SH-SY5Y (cell line): Measurements from ENCODE around the gene CADM3.

Experiments
- GATA2 ChIP-seq: IDR thresholded peaks from 2 replicates; pipeline ENCODE4 v1.6.1; 2011; ENCODE audit warnings: mild to moderate bottlenecking, low read depth, low read length
- GATA3 ChIP-seq: IDR thresholded peaks from 2 replicates; pipeline ENCODE4 v1.6.1; 2011; ENCODE audit warnings: low read depth, mild to moderate bottlenecking, low read length, moderate library complexity

- TF ChIP-seq GATA2 (no peak), GATA3 (no peak)
These were observed 37.6 kb downstream of the CADM3 start for GRCh38 chr1:159209061-159209460.
